Gastrocnemius medialis (tissue), 4 donors: ENCODE results near the gene FBXL5.

Experiments used
- POLR2A ChIP-seq, 2 donors: fragments of 450-650 bp; IDR thresholded peaks; one replicate each; pipeline ENCODE4 v1.6.1; 2017; ENCODE audit warnings: antibody characterized with exemption in 2 of 2, mild to moderate bottlenecking in 2 of 2, moderate library complexity in 2 of 2
- TF ChIP-seq, protein P1 (sequence below), 5 experiments: fragments of 450-650 bp in 3 of 5; fragments of 200-600 bp in 2 of 5; sonication (generic) in 2 of 5; IDR thresholded peaks in 4 of 5; conservative IDR thresholded peaks in 1 of 5; 1 replicate in 4 of 5; 2 replicates in 1 of 5; pipeline ENCODE4 v1.5.1; 2016 to 2019; ENCODE audit warnings: antibody characterized with exemption in 5 of 5, mild to moderate bottlenecking in 3 of 5, moderate library complexity in 3 of 5

GRCh38 chr4:15696866-15697265 lies 41.7 kb upstream of the FBXL5 start:
- TF ChIP-seq, protein P1, sequence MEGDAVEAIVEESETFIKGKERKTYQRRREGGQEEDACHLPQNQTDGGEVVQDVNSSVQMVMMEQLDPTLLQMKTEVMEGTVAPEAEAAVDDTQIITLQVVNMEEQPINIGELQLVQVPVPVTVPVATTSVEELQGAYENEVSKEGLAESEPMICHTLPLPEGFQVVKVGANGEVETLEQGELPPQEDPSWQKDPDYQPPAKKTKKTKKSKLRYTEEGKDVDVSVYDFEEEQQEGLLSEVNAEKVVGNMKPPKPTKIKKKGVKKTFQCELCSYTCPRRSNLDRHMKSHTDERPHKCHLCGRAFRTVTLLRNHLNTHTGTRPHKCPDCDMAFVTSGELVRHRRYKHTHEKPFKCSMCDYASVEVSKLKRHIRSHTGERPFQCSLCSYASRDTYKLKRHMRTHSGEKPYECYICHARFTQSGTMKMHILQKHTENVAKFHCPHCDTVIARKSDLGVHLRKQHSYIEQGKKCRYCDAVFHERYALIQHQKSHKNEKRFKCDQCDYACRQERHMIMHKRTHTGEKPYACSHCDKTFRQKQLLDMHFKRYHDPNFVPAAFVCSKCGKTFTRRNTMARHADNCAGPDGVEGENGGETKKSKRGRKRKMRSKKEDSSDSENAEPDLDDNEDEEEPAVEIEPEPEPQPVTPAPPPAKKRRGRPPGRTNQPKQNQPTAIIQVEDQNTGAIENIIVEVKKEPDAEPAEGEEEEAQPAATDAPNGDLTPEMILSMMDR (IDR thresholded peaks at IDR 0.05 in 4 of 5, conservative IDR thresholded peaks at IDR 0.05 in 1 of 5) = no peak
- no peak for TF ChIP-seq POLR2A (IDR thresholded peaks at IDR 0.05)
